ENCODE data around the gene ZNF561.

Gene ZNF561

DNA sequence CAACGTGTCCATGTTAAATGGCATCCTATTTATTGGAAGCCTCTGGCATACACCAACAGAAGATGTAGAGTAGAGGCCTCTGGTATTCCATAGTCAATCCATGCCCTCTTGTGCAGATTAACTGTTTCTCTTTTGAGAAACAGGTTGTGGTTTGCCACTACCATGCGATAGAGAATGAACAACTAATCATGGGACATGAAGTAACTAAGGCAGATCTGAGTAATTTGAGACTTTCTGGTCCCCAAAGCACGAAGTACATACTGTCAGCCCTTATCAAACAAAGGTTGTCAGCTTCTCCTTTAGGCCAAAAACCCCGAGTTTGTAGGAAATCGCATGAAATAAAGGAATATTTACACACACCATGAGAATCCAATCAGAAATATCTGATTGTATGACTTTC is 40.3 kb downstream of the ZNF561 start:
- TF ChIP-seq, protein P1, sequence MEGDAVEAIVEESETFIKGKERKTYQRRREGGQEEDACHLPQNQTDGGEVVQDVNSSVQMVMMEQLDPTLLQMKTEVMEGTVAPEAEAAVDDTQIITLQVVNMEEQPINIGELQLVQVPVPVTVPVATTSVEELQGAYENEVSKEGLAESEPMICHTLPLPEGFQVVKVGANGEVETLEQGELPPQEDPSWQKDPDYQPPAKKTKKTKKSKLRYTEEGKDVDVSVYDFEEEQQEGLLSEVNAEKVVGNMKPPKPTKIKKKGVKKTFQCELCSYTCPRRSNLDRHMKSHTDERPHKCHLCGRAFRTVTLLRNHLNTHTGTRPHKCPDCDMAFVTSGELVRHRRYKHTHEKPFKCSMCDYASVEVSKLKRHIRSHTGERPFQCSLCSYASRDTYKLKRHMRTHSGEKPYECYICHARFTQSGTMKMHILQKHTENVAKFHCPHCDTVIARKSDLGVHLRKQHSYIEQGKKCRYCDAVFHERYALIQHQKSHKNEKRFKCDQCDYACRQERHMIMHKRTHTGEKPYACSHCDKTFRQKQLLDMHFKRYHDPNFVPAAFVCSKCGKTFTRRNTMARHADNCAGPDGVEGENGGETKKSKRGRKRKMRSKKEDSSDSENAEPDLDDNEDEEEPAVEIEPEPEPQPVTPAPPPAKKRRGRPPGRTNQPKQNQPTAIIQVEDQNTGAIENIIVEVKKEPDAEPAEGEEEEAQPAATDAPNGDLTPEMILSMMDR (IDR thresholded peaks at IDR 0.05; ENCODE audit: insufficient read depth, low read depth, low read length, missing control alignments) = no peak
- no peak overlapping the region for H3K4me3 ChIP-seq (ENCODE audit: low read length)
- DNase-seq (ENCODE audit: low read depth) = no peak

DNA sequence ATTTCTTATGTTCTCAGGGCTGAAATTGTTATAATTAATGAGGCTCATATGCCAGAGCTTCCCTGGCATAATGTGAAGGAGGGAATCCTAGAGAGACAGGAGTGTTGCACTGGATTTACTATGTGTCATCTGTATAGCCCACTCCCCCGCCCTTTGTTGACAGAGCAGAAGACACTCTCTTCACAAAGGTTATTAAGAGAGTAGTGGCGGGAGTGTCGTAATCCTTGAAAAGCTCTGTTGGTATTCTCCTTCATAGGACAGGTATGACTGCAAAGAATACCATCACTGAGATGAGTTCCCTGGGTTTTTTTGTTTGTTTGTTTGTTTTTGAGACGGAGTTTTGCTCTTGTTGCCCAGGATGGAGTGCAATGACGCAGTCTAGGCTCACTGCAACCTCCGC is 50.8 kb downstream of the ZNF561 start:
- no peak overlapping the region for H3K4me3 ChIP-seq (ENCODE audit: low read length)
- DNase-seq (ENCODE audit: low read depth) = no peak
- TF ChIP-seq, protein P1 (IDR thresholded peaks at IDR 0.05; ENCODE audit: insufficient read depth, low read depth, low read length, missing control alignments) = no peak

DNA sequence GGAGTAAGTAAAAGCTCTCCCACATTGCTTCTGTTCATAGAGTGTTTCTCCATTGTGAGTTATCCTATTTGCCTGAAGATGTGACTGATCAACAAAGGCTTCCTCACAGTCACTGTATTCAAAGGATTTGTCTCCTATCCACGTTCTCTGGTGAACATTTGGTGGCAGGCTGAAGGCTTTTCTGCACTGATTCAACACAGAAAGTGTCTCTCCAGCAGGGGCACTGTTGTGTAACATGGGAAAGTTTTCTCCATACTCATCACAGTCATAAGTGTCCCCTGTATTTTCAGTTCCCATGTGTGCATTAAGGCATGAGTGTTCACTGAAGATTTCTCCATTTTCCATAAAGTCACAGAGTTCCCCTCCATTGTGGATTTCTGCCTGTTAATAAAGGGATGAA is 54.3 kb downstream of the ZNF561 start:
- TF ChIP-seq, protein P1 (IDR thresholded peaks at IDR 0.05; ENCODE audit: insufficient read depth, low read depth, low read length, missing control alignments) = no peak
- H3K4me3 ChIP-seq (ENCODE audit: low read length) = no peak overlapping the region
- DNase-seq (ENCODE audit: low read depth) = no peak

DNA sequence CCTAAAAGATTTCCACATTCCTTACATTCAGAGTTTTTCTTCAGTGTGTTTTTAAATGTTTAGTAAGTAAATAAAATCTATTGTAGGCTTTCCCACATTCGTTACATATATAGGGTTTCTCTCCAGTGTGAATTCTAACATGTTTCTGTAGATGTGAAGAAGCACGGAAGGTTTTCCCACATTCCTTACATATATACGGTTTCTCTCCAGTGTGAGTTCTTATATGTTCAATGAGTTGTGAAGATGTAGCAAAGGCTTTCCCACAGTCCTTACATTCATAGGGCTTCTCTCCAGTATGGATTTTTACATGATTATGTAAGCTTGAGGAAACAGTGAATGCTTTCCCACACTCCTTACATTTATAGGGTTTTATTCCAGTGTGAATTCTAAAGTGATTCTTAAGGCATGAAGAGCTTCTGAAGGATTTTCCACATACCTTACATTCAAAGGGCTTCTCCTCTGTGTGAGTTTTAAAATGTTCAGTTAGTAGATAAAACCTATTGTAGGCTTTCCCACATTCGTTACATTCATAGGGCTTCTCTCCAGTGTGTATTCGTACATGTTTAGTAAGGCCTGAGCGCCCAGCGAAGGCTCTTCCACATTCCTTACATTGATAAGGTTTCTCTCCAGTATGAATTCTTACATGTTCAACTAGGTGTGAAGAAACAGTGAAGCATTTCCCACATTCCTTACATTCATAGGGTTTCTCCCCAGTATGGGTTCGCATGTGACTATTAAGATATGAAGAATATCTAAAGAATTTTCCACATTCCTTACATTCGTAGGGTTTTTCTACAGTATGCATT is 54.9 kb downstream of the ZNF561 start:
- DNase-seq (ENCODE audit: low read depth) = peak; percentile 29
- TF ChIP-seq, protein P1 (IDR thresholded peaks at IDR 0.05; ENCODE audit: insufficient read depth, low read depth, low read length, missing control alignments) = no peak
- no peak overlapping the region for H3K4me3 ChIP-seq (ENCODE audit: low read length)

All from epithelial cell of esophagus (primary cell).